Kasumi-1 (cell line): ENCODE measurements around the gene KIF6.

ENCODE experiments used
- DNase-seq, 2 experiments: peaks; one replicate each; lab custom pipeline; 2025; lab: John Stamatoyannopoulos, UW

KIF6 gene

DNA sequence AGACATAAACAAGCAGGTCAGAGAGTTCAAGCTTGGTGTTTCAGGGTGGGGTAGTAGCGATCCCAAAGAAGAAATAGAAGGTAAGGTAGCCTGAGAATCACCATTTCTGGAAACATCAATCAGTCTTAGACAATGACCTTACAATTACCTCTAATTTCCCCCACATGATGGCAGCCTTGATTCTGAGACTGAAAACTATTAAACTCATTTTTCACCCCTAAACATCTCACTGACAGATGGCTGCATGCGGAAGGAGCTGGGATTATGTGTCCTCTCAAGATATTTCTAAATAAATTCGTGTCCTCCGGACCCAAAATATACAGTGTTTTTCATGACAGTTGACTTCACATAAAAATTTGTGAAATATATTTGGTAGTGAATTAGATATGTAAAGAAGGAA, 61.0 kb downstream of the KIF6 start:
- DNase-seq = no peak

DNA sequence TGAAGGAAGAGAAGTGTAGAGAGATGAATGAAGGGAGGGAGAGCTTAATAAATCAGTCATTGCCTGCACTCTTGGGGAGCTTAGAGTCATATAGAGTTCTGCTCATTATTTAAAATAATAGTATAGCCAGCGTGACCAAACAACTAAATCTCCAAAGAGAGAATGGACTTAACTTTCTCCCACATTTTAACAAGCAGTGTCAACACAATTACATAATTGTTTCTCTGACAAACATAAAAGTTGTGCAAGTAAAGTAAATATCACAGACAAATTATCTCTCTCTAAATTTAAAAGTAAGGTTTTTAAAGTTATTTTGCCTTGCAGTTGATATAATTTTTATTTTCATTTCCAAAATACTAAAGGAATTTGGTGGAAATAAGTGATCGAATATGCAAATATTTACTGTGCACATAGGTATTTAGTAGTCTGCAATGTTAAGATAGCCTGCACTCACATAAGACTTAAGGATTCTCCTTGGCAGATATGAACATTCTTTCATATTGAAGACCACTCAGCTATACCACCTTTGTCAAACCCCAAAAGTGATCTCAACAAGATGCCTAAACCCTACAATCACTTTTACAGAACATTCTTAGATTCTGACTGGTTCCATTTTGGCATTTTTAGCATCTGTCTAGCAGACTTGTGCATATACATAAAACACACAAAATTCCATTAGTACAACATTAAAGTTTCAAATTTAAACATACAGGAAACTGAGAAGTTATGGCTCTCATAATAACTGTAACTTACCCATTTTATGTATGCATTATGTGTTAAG, 67.7 kb downstream of the KIF6 start:
- DNase-seq = no peak

DNA sequence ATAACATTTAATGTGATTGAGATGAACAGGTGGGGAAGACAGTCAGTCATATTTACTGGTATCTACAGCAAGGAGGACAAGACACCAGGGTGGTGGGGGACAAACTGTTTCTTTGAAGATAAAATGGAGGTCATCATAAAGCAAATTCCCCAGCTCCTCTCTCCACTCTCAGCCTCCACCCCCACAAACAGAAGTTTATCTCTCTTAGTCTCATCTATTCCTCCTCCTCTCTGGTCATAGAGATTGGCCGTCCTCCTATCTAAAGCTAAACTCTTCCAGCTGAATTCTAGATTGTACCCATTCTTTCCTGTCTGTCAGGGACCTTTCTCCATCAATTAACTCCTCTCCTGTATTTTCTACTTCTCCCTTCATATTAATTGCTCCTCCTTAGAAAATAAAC, 71.1 kb downstream of the KIF6 start:
- DNase-seq = no peak

DNA sequence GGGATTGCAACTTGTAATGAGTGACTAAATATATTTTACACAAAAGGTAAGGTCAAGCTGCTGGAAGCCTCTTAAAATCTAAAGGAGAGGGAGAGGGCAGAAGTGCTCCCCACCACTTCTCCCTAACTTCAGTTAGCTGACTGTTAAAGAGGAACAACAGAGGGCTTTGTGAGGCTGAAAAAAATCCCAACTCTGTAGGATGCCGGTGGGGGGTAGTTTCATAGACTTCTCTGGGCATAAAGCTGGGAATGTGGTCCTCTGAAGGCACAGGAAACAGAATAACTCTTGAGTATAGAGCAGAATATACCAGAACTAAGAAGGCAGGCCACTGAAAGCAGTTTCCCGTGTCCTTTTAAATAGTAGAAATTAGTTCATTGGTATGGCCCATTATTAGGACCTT, 71.6 kb downstream of the KIF6 start:
- DNase-seq = no peak

DNA sequence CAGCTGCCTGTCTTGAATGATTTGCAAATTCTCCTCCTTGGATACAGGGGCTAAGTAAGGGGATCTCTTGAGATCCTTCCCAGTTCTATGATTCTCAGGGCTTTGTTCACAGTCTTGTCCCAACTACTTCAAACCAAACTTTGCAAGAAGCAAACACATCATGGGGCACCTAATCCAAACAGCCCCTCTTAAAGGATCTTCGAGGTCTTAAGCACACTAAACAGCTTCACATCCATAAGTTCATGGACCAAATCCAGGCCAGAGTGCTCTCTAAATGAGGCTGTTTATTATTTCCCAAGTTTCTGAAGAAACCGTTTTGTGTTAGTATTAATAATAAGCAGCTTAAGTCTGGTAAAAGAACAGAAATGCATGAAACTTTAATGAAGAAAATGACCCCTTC, 75.2 kb downstream of the KIF6 start:
- DNase-seq = no peak

DNA sequence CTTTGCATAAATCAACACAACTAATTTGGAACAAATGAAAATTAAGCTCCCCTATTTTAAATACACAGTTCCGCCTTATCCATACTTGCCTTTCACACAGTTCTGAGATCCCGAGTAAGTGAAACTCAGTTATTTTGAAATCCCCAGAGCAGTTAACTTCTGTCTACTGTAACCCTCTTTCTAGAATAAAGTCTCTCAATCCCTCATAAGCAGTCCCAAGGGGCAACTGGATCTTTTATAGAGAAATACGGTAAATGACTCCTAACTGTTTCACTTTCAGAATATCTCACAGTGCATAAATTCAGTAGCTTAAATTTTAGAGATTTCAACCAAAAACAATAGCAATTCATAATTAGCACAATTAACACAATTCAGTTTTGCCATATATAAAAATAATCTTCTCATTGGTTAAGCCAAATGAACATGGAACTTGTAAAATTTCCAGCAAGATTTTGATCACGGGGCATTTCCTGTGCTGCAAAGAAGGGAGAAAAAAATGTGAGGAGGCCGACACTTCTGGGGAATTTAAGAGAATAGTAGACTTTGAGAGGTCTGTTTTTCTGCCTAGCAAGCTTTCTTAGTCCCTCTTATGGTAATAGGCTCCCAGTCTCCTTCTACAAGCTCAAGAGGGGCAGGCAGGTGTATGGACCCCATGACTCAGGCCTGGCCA, 78.3 kb downstream of the KIF6 start:
- DNase-seq = no peak

DNA sequence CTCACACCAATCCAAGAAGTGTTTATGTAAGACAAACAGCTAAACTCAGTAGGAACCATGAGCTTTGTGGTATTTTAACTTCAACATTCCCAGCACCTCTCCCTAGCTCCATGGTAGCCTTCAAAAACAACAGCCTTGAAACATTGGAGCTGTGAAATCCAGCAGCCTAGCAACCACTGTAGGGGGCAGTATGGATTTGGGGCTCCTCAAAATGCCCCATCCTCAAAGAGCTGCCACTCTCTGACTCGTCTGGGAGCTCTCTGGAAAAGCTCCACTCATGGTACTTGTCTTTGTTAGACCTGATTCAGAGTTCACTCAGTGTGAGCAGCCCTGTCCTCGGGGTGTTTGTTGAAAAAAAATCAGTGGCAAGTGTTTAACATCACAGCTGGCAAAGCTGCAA, 82.9 kb downstream of the KIF6 start:
- DNase-seq = no peak

DNA sequence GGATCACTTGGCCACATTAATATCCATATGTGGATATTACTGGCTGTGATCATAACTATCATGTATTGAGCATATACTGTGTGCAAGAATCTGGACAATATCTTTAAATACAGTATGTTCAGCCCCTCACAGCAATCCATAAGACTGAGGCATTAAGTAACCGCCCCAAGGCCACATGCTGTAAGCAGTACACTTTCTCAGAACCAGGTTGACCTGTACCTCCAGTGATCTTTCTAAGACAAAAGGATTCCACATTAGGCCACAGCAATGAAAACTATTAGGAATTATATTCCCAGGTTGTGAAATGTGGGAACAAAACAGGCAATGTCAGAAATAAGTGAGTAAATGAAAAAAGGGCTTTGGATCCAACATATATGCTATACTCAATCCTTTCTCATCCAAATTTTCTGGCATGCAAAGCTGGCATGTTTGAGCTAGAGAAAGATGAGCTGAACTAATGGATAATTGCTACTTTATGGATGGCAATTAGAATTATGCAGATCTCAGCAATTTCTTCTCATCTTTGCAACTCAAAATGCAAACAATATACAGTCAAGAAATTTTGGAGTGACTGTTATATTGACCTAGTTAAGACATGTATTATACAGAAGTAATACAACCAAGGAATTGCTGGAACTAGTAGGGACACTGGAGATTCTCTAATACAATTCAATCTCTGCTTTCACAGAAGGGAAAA, 86.9 kb downstream of the KIF6 start:
- no peak for DNase-seq

DNA sequence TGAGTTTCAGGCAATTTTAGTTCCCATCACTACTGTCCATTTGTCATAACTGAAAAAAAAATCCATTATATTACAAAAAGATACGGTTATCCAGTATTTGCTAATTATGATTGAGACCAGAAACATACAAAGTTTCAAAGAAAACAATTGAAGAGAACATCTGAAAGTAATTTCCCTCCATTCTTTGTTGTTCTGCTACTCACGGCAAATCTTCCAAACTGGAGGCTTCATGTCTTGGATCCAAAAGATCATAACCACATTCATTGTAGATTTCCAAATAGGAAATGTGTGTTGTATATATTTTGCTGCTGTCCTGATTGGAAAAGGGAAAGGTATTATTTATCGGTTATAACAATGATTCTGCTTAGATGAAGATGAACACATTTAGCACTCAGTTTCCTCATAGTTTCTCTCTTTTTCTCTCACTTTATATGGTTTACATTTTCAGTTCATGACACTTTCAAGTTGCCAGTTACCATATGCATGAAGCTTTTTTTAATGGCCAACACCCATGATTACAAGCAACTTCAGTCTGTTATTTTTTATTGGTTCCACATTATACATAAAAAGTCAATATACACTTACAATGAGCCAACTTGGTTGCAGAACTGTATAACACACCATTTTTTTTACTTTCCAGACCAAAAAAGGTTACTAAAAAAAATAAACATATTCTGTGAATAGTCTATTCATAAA, 90.4 kb downstream of the KIF6 start:
- DNase-seq = no peak

DNA sequence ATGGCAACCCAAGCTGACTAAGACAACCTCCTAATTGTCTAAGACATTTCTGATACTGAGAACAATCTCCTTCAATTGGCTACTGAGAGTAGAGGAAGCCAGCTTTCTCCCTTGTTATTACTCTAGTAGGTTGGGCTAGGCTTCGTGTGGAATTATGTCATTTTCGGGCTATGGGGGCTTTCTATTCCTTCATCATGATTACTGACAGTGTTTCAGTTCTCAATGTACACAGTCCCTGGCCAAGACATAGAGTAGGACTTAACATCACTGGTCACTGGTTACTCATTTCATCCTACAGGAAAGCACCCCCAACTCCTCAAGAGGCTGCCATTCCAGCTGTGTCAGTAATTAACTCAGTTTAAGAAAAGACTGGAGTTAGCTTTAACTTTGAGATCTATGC, 100.0 kb downstream of the KIF6 start:
- no peak for DNase-seq

DNA sequence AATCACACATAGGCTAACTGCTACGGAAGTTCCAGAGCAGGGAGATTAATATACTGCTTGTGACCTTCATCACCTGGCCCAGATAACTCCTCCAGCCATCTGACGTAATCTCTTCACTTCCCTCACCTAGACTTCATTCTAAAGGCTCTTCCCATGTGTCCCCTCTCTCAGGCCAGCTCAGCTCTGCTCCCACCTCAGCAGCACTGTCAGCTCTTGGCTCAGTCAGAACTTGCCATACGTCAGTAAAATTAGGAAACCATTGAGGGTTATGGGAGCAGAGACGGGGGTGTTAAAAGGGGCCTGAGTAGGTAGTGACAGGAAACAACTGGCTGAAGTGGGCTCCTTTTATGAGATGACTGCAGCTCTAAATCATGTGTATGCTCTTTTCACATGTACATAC, 101.5 kb downstream of the KIF6 start:
- DNase-seq = no peak

DNA sequence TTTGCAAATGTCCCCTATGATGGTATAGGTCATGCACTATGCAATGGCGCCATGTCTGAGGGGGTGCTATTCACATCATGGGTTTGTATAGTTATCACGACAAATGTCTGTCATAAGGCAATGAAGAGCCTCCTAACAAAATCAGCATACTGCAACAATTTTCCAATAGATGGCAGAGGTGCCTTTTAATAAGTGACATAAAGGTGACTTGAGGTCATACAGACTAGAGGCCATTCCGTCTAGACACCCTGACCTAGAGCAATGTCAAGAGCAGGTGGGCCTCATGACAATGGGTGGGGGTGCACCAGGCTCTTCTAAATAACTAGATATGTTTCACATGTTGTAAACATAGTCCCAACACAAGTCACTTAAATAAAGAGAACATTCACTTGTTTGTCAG, 107.7 kb downstream of the KIF6 start:
- DNase-seq = no peak

DNA sequence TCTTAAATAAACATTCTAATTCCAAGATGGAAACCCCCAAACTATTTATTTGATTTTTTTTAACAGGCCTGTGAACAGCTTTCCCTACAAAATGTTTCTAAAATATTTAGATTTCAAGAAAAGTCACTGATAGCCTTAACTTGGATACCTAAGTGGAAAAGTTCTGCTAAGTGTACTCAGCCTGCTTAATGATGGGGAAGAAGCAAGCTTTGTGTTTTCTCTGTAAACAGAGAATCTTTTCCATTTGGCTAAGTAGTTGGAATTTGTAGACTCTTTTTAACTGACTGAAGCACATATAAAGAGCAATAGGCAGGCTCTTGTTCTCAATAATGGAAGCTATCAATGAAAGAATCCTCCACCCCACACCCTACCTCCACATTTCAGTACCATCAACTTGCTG, 108.2 kb downstream of the KIF6 start:
- DNase-seq = no peak

DNA sequence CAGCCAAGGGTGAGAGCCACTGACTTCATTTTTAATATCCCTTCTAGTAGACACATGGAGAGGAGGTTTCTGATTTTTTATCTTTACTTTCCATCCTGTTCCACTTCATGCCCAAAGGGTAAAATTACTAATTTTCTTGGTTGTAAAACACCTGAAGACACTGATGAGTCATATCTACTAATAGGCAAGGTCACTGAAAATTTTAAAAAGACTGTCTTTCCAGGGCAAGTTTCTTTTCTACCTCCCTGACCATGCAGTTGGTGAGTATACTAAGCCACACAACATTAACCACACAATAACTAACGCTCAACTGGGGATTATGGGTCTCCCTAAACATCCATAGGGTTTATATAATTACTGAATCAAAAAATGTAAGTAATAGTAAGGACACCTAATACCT, 109.6 kb downstream of the KIF6 start:
- no peak for DNase-seq

DNA sequence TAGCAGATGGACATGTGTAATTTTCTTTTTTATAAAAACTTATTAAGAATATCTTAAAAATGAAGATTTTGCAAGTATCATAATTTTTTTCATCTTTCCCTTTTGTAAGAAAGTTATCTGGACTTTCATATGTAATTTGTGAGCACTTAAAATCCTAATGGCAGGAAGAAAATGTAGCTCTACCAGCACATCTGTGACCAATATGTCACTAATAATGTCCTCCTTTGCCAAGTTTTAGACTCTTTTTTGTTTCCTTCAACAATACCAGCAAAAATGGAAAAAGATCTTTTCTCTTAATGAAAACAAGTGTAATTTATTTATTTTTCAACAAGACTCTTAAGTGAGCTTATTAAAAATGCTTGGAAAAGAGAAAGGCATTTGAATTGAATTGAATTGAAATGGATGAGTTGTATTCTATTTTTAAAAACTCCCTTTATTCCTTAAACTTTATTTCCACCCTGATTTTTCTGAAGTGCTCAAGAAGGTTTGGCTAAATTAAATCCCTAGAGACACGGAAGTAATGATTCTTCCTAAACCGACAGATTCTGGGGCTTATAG, 110.7 kb downstream of the KIF6 start:
- DNase-seq = no peak

DNA sequence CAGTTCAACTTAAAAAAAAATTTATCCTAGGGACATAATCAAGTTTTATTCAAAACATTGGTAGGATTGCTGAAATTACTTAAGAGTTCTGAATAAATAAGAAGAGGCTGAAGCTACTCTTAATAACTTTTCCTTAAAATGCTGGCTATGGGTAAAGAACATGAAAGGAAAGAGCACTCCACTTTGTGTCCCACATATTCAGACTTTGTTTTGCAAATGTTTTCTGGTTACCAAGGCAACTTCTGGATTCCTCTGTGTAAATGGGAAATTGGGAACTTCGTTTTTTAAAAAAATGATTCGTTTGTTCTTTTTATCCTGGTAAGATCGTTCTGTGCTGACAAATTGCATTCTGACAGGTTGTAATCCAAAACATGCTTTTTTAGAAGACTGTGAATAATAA, 115.0 kb downstream of the KIF6 start:
- no peak for DNase-seq

DNA sequence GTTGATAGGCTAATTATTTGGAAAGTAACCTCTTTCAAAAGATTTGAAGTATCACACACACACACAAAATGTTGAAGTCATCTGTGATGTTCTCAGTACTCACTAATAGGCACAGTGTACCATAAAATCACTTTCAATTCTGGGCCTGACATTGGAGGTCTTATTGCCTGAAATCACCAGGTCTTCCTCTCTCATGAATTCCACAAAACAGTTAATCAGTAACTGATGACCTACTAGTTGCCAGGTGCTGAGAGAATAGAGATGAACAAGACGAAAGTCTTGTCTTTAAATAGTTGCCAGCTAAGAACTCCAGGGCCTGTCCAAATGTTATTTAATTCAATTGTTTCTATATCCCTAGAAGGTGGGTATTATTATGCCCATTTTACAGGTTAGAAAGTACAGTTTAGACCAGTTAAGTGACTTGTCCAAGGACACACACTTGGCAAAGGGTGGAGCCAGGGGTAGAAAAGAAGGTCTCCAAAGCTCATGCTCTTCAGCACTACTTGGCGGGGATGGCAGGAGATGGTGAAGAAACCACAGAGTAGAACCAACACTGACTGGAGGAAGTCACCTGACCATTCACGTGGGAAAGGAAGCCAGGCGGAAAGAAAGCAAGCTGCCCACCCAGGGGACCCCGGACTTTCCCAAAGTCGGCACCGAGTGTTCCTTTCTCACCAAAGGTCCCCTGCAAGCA, 116.4 kb downstream of the KIF6 start:
- DNase-seq = no peak

DNA sequence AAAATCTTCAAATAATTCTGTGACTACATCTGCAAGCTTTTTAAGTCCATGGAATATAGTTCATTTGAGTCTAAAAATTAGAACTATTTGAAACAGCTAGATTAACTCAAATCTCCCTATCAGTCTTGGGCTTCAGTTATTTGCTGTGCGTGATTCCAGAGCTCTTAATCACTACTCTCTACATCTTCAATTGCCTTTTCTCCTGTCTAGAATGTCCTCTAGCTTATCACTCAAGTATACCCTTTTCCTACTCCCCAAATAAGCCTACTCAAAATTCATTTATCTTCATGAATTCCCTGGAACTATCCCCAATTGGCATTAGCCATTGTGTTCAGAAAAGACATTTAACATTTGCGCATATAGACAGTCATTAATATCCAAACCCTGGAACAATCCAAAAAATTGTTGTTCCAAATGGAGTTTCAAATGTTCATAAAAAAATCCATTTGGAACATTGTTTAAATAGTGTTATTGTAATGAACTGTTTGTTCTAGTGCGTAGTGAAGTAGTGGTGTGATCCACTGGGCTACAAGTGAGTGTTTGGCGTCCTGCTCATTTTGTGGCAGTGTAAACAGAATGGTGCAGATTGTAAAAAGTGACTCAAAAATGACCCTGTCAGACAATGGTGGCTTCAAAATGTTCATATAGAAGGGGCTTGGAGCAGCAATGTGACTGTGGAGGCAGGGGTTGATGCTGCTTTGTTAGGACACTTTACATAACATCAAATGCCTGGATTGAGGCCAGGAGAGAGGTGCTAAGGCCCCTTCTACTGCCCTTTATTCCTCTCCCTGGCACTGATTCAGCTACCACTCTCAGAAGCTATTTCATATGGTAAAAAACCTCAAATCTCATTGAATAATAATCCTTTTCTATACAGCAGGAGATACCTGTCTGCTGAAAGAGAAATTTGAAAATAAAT, 122.3 kb downstream of the KIF6 start:
- DNase-seq = no peak

DNA sequence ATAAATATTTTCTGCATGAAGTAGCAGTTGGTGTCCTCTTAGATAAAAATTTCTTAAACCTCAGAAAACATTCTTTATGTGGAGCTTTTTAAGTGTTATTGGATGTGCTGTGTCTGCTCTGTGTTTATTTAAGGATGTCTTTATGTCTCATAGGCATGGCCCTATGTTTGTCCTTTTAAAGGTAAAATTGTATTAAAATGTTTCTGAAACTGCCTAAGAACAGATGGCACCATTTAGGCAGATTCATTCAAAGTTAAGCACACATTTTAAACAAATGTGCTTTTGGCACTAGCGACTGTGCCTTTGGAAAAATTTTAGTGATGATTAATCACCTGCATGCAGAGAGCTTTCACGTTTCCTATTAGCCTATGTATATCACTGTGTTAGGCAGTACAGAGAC, 125.2 kb downstream of the KIF6 start:
- no peak for DNase-seq

DNA sequence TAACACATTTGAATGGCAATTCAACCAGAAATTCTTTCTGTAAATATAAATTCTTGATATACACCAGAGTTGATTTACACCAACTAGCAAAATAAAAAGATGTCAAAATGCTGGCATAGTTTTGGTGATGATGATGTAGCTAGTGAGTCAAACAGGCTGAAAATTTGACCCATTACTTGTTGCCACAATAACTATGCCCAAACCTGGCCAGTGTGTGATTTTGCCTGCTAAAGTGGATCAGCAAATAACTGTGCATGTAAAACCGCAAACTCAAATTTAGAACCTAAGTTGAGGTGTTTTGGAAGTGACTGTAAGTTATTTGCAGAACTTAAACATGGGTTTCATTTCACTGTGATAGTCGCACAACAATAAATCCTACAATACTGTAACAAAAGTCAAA, 125.9 kb downstream of the KIF6 start:
- no peak for DNase-seq

DNA sequence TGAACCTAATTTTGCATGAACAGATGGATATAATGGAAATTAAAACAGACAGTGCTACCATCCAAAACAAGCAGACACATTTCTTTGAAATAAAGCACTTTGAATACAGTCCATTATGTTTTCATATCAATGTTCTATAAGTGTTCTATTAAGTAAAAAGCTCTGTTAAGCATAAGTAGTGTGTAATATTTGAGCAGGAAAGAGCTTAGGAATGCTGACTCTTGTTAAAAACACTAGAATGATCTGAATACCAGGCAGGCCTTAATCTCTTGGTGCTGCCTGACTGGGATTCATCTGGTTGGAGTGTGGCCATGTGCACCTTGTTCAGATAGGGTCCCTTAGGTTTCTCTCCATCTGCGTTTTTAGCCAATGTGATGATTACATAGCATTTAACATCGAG, 130.9 kb downstream of the KIF6 start:
- DNase-seq = no peak
